ENCODE data around the gene HSPB9. TPM values are rescaled to one million over a fixed set of nuclear protein-coding genes. Genes with fewer than 3 reads are reported as not detected.

Gene HSPB9
- total and polyA plus RNA-seq, 9 of the 15 experiments (the other 6 are each of a cell fraction or from before 2014, with no cell fraction given): 0.04 to 0.16 (median 0.08) TPM; not detected in 3

DNA sequence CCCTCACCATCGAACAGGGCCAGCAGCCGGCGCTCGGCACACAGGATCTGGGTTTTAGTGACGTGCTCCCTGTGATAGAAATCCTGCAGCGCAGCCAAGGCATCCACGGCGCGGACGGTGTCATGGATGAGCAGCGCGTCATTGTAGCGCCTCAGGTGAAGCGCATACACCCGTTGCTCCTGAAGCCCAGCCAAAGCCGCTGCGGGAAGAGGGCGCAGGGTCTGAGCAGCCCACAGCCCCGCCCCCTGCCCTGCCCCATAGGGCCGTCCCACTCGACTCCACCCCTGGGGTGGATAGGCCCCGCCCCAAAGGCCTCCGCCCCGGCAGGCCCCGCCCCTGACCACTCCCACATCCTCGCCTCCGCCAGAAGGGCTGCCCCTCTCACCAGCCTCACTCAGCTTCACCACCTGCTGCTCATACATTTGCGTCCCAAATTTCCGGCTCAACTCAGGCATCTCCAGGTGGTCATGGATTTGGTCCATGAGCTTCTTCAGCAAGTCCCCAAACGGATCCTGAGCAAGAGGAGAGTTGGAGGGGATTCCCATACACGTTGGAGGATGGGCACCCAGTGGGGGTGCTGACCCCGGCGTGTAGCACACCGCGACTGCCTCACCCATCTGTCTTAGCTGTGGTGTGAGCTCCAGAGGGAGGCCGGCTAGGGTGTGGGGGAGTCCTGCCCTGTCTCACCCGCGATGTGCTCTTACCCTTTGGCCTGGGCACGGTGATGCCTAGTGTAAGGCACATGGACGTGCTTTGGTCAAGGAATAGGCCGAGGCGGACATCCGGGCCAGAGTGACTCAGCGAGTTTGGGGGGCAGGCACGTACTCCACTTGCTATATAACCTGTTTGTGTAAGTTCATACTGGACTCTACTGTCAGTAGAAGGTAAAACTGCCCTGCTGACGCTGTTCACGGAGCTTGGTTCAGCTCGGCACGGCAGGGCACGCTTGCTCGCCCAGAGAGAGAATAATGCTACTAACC, 14.7 kb upstream of the HSPB9 start (continued):
- TF ChIP-seq ZNF668 (CRISPR knock-in tag; IDR thresholded peaks at IDR 0.05) (no peak), ZNF239 (CRISPR knock-in tag; IDR thresholded peaks at IDR 0.05) (peak; percentile 56; the same call in 1 of the 2 replicates), RBM17 (IDR thresholded peaks at IDR 0.05; ENCODE audit: borderline replicate concordance, low read depth, low read length) (no peak), ZNF232 (CRISPR knock-in tag; IDR thresholded peaks at IDR 0.05) (no peak), ZNF133 (CRISPR knock-in tag; IDR thresholded peaks at IDR 0.05) (no peak), CBX5 (IDR thresholded peaks at IDR 0.05; ENCODE audit: borderline replicate concordance, low read depth) (no peak), ETS2 (tag; IDR thresholded peaks at IDR 0.05; ENCODE audit: borderline replicate concordance, poor library complexity, severe bottlenecking) (no peak), ESRRB (CRISPR knock-in tag; IDR thresholded peaks at IDR 0.05; ENCODE audit: borderline replicate concordance) (no peak), TSC22D4 (tag; IDR thresholded peaks at IDR 0.05) (no peak), ZNF644 (tag; IDR thresholded peaks at IDR 0.05; ENCODE audit: low read depth) (no peak), SAFB (IDR thresholded peaks at IDR 0.05; ENCODE audit: borderline replicate concordance, low read depth, low read length) (no peak), HDAC2 (IDR thresholded peaks at IDR 0.05) (no peak), BMI1 (IDR thresholded peaks at IDR 0.05; ENCODE audit: low read length) (no peak), PCBP2 (IDR thresholded peaks at IDR 0.05; ENCODE audit: low read depth, low read length, poor library complexity, severe bottlenecking) (no peak), ZSCAN32 (CRISPR knock-in tag; IDR thresholded peaks at IDR 0.05) (no peak), ZNF263 (CRISPR knock-in tag; IDR thresholded peaks at IDR 0.05; ENCODE audit: borderline replicate concordance) (no peak), ZNF696 (CRISPR knock-in tag; conservative IDR thresholded peaks at IDR 0.05) (no peak), KAT2B (IDR thresholded peaks at IDR 0.05; ENCODE audit: low read depth, low read length) (no peak), L3MBTL2 (IDR thresholded peaks at IDR 0.05) (peak; percentile 33; the same call in 1 of the 2 replicates), ZZZ3 (IDR thresholded peaks at IDR 0.05) (no peak), POLR3A (IDR thresholded peaks at IDR 0.05; ENCODE audit: borderline replicate concordance, extremely low read depth, insufficient read depth, insufficient read length) (no peak), TCFL5 (CRISPR knock-in tag; conservative IDR thresholded peaks at IDR 0.05) (no peak), BHLHE40 (IDR thresholded peaks at IDR 0.05; ENCODE audit: low read length) (no peak), NFE2L1 (tag; IDR thresholded peaks at IDR 0.05; ENCODE audit: borderline replicate concordance, low read depth) (no peak; the same call in 1 of the 2 replicates)
- TF ChIP-seq, protein P1, sequence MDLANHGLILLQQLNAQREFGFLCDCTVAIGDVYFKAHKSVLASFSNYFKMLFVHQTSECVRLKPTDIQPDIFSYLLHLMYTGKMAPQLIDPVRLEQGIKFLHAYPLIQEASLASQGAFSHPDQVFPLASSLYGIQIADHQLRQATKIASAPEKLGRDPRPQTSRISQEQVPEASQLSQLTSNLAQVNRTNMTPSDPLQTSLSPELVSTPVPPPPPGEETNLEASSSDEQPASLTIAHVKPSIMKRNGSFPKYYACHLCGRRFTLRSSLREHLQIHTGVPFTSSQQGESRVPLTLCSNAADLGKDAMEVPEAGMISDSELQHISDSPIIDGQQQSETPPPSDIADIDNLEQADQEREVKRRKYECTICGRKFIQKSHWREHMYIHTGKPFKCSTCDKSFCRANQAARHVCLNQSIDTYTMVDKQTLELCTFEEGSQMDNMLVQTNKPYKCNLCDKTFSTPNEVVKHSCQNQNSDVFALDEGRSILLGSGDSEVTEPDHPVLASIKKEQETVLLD (IDR thresholded peaks at IDR 0.05): peak; percentile 43; the same call in 1 of the 2 replicates
- TF ChIP-seq, protein P2, sequence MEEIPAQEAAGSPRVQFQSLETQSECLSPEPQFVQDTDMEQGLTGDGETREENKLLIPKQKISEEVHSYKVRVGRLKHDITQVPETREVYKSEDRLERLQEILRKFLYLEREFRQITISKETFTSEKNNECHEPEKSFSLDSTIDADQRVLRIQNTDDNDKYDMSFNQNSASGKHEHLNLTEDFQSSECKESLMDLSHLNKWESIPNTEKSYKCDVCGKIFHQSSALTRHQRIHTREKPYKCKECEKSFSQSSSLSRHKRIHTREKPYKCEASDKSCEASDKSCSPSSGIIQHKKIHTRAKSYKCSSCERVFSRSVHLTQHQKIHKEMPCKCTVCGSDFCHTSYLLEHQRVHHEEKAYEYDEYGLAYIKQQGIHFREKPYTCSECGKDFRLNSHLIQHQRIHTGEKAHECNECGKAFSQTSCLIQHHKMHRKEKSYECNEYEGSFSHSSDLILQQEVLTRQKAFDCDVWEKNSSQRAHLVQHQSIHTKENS (CRISPR knock-in tag; IDR thresholded peaks at IDR 0.05): no peak
- TF ChIP-seq, protein P3, sequence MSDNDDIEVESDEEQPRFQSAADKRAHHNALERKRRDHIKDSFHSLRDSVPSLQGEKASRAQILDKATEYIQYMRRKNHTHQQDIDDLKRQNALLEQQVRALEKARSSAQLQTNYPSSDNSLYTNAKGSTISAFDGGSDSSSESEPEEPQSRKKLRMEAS (CRISPR knock-in tag; IDR thresholded peaks at IDR 0.05): peak; percentile 36; the same call in 1 of the 2 replicates
